Raji (cell line): ENCODE data around the gene SYT11.

Experiments used
- POLR2A ChIP-seq: IDR thresholded peaks from 2 replicates; pipeline ENCODE4 v1.6.1; 2011; ENCODE audit warnings: low read depth, low read length, control low read depth; ENCODE audit not compliant: insufficient read depth

SYT11 gene

GRCh38 chr1:155856975-155857930, 2.1 kb upstream of the SYT11 start, which contains the start of gene GON4L:
TSS of gene GON4L (minus strand) at chr1:155857214. CDS start at chr1:155853780, 3,434 bp downstream.
- TF ChIP-seq POLR2A = peak; percentile 95

GRCh38 chr1:155858800-155859233, 550 bp upstream of the SYT11 start:
- TF ChIP-seq POLR2A = no peak

- TF ChIP-seq POLR2A = peak; percentile 26; the same call in 1 of the 2 replicates
Measured at GRCh38 chr1:155859881-155860871, 809 bp downstream of the SYT11 start.

GRCh38 chr1:155860970-155861510, 1.7 kb downstream of the SYT11 start:
- TF ChIP-seq POLR2A = no peak

- TF ChIP-seq POLR2A = no peak
Measured at GRCh38 chr1:155861896-155862295, 2.5 kb downstream of the SYT11 start.

- TF ChIP-seq POLR2A = no peak
Measured at GRCh38 chr1:155864393-155864792, 5.0 kb downstream of the SYT11 start.

- TF ChIP-seq POLR2A = no peak
Measured at GRCh38 chr1:155867766-155868165, 8.4 kb downstream of the SYT11 start.

- TF ChIP-seq POLR2A = no peak
Measured at GRCh38 chr1:155871390-155871789, 12.0 kb downstream of the SYT11 start.

GRCh38 chr1:155872527-155872926, 13.2 kb downstream of the SYT11 start:
- TF ChIP-seq POLR2A = no peak

- TF ChIP-seq POLR2A = no peak
Measured at GRCh38 chr1:155873860-155874259, 14.5 kb downstream of the SYT11 start.

- TF ChIP-seq POLR2A = no peak
Measured at GRCh38 chr1:155877945-155878344, 18.6 kb downstream of the SYT11 start.

GRCh38 chr1:155880251-155880650, 20.9 kb downstream of the SYT11 start:
- no peak for TF ChIP-seq POLR2A

GRCh38 chr1:155880950-155881349, 21.6 kb downstream of the SYT11 start:
- no peak for TF ChIP-seq POLR2A

- no peak for TF ChIP-seq POLR2A
Measured at GRCh38 chr1:155882235-155882634, 22.9 kb downstream of the SYT11 start.

GRCh38 chr1:155882766-155883165, 23.4 kb downstream of the SYT11 start:
- no peak for TF ChIP-seq POLR2A
